AG09319 (cell line): ENCODE measurements around the gene DEPDC7.

Source experiments
- DNase-seq: peaks from one replicate; pipeline ENCODE4 v3.0.0-alpha.2; 2010; ENCODE audit warnings: low read depth; ENCODE audit errors: extremely low read depth
- CTCF ChIP-seq: IDR thresholded peaks from 2 replicates; pipeline ENCODE4 v1.5.1; 2011; ENCODE audit warnings: low read depth, mild to moderate bottlenecking, inconsistent platforms, low read length, moderate library complexity

Gene DEPDC7

GRCh38 chr11:33035011-33035410, 19.3 kb downstream of the DEPDC7 start:
- TF ChIP-seq CTCF: no peak
- no peak for DNase-seq

- DNase-seq: peak; percentile 85
- no peak for TF ChIP-seq CTCF
Observed at GRCh38 chr11:33039274-33040032, 23.8 kb downstream of the DEPDC7 start, which contains the start of gene TCP11L1. TCP11L1 (plus strand) TSS chr11:33039572; CDS start chr11:33043774, 4,202 bp downstream.

GRCh38 chr11:33040033-33040861, 24.6 kb downstream of the DEPDC7 start:
- TF ChIP-seq CTCF: no peak
- DNase-seq: no peak

- DNase-seq: no peak
- no peak for TF ChIP-seq CTCF
Observed at GRCh38 chr11:33040862-33041453, 25.3 kb downstream of the DEPDC7 start.

- TF ChIP-seq CTCF: no peak
- DNase-seq: no peak
Observed at GRCh38 chr11:33043221-33043830, 27.6 kb downstream of the DEPDC7 start.

- DNase-seq: no peak
- TF ChIP-seq CTCF: no peak
Observed at GRCh38 chr11:33044285-33044756, 28.6 kb downstream of the DEPDC7 start.
